H9 (cell line): ENCODE results near the gene FOXK1. TPM values are rescaled to one million over a fixed set of nuclear protein-coding genes. Genes with fewer than 3 reads are reported as not detected.

Experiments used
- DNase-seq: peaks from one replicate; pipeline ENCODE4 v3.0.0-alpha.2; 2017
- H2AFZ ChIP-seq: one replicate; pipeline ENCODE4 v1.6.1; 2013; ENCODE audit warnings: mild to moderate bottlenecking, low read length, control low read depth, moderate library complexity
- H2AK5ac ChIP-seq: 2 replicates; pipeline ENCODE4 v1.6.1; 2013; ENCODE audit warnings: low read length, control low read depth, mixed read lengths; ENCODE audit not compliant: insufficient read length
- H2BK120ac ChIP-seq: one replicate; pipeline ENCODE4 v1.6.1; 2013; ENCODE audit warnings: low read depth, mild to moderate bottlenecking, low read length, control low read depth, inconsistent platforms; ENCODE audit not compliant: poor library complexity, severe bottlenecking
- H2BK12ac ChIP-seq: 2 replicates; pipeline ENCODE4 v1.6.1; 2013; ENCODE audit warnings: low read length, control low read depth, mixed read lengths, low read depth; ENCODE audit not compliant: insufficient read length
- H2BK15ac ChIP-seq: 2 replicates; pipeline ENCODE4 v1.6.1; 2013; ENCODE audit warnings: low read depth, low read length, control low read depth
- H2BK20ac ChIP-seq: one replicate; pipeline ENCODE4 v1.6.1; 2013; ENCODE audit warnings: low read depth, mild to moderate bottlenecking, low read length, control low read depth, inconsistent platforms; ENCODE audit not compliant: poor library complexity, severe bottlenecking
- H2BK5ac ChIP-seq: 2 replicates; pipeline ENCODE4 v1.6.1; 2013; ENCODE audit warnings: low read length, control low read depth, mixed read lengths; ENCODE audit not compliant: insufficient read length
- H3K14ac ChIP-seq: 2 replicates; pipeline ENCODE4 v1.6.1; 2013; ENCODE audit warnings: low read length, control low read depth; ENCODE audit not compliant: insufficient read depth
- H3K18ac ChIP-seq: 2 replicates; pipeline ENCODE4 v1.6.1; 2013; ENCODE audit warnings: low read depth, mild to moderate bottlenecking, mixed read lengths, low read length, control low read depth; ENCODE audit not compliant: insufficient read length
- H3K23ac ChIP-seq: 2 replicates; pipeline ENCODE4 v1.6.1; 2013; ENCODE audit warnings: low read length, control low read depth, mixed read lengths, low read depth; ENCODE audit not compliant: insufficient read length
- H3K23me2 ChIP-seq: 2 replicates; pipeline ENCODE4 v1.6.1; 2013; ENCODE audit warnings: low read depth, mild to moderate bottlenecking, mixed read lengths, low read length, control low read depth; ENCODE audit not compliant: insufficient read length, poor library complexity, severe bottlenecking
- H3K27ac ChIP-seq: 2 replicates; pipeline ENCODE4 v1.5.1; 2013; ENCODE audit warnings: low read length, control low read depth, mixed read lengths, low read depth; ENCODE audit not compliant: insufficient read length
- H3K27me3 ChIP-seq: 2 replicates; pipeline ENCODE4 v1.6.1; 2013; ENCODE audit warnings: low read length, control low read depth, inconsistent platforms; ENCODE audit not compliant: insufficient read depth
- H3K4ac ChIP-seq: 2 replicates; pipeline ENCODE4 v1.6.1; 2013; ENCODE audit warnings: low read depth, mild to moderate bottlenecking, control low read depth, inconsistent platforms, low read length, moderate library complexity
- H3K4me1 ChIP-seq: 2 replicates; pipeline ENCODE4 v1.6.1; 2013; ENCODE audit warnings: low read length, control low read depth, inconsistent platforms; ENCODE audit not compliant: insufficient read depth
- H3K4me2 ChIP-seq: 2 replicates; pipeline ENCODE4 v1.6.1; 2013; ENCODE audit warnings: low read length, control low read depth, mixed read lengths; ENCODE audit not compliant: insufficient read length, insufficient read depth
- H3K56ac ChIP-seq: 2 replicates; pipeline ENCODE4 v1.6.1; 2013; ENCODE audit warnings: low read depth, mild to moderate bottlenecking, mixed read lengths, low read length, control low read depth; ENCODE audit not compliant: insufficient read length
- H3K79me1 ChIP-seq: 2 replicates; pipeline ENCODE4 v1.6.1; 2013; ENCODE audit warnings: low read depth, mild to moderate bottlenecking, moderate library complexity, low read length, control low read depth, inconsistent platforms; ENCODE audit not compliant: insufficient read depth, poor library complexity, severe bottlenecking
- H3K79me2 ChIP-seq: 2 replicates; pipeline ENCODE4 v1.6.1; 2013; ENCODE audit warnings: low read length, control low read depth, inconsistent platforms; ENCODE audit not compliant: insufficient read depth
- H3K9ac ChIP-seq: 2 replicates; pipeline ENCODE4 v1.6.1; 2013; ENCODE audit warnings: low read length, control low read depth, mixed read lengths; ENCODE audit not compliant: insufficient read length; ENCODE audit errors: extremely low read depth
- H3K9me3 ChIP-seq: one replicate; pipeline ENCODE4 v1.6.1; 2013; ENCODE audit warnings: low read depth, low read length, inconsistent platforms; ENCODE audit not compliant: control insufficient read depth
- H3T11ph ChIP-seq: one replicate; pipeline ENCODE4 v1.6.1; 2013; ENCODE audit warnings: mild to moderate bottlenecking, low read length, control low read depth, inconsistent platforms
- H4K20me1 ChIP-seq: one replicate; pipeline ENCODE4 v1.6.1; 2013; ENCODE audit not compliant: control insufficient read depth, insufficient read length, insufficient read depth
- H4K5ac ChIP-seq: 2 replicates; pipeline ENCODE4 v1.6.1; 2013; ENCODE audit warnings: low read depth, mild to moderate bottlenecking, mixed read lengths, low read length, control low read depth; ENCODE audit not compliant: insufficient read length
- H4K8ac ChIP-seq: replicated peaks from 2 replicates; pipeline ENCODE4 v1.6.1; 2013; ENCODE audit warnings: low read length, control low read depth, mixed read lengths, low read depth; ENCODE audit not compliant: insufficient read length
- H4K91ac ChIP-seq: 2 replicates; pipeline ENCODE4 v1.6.1; 2013; ENCODE audit warnings: low read depth, mild to moderate bottlenecking, moderate library complexity, mixed read lengths, low read length, control low read depth; ENCODE audit not compliant: insufficient read length
- H3K27ac Mint-ChIP-seq, 3 experiments: 2 replicates in 2 of 3; 3 replicates in 1 of 3; pipeline ENCODE4 v1.8.0; 2020 to 2021; ENCODE audit warnings: mixed read lengths in 3 of 3, mild to moderate bottlenecking in 1 of 3, moderate library complexity in 1 of 3
- H3K27me3 Mint-ChIP-seq: 2 replicates; pipeline ENCODE4 v1.8.0; 2021; ENCODE audit warnings: low read depth, mild to moderate bottlenecking, moderate library complexity, mixed read lengths
- H3K36me3 Mint-ChIP-seq, 3 experiments: 2 replicates in 2 of 3; 3 replicates in 1 of 3; pipeline ENCODE4 v1.8.0; 2020 to 2021; ENCODE audit warnings: low read depth in 3 of 3, mixed read lengths in 3 of 3; ENCODE audit not compliant: insufficient read depth in 1 of 3
- H3K4me1 Mint-ChIP-seq, 2 experiments: 2 replicates each; pipeline ENCODE4 v1.8.0; 2020; ENCODE audit warnings: mixed read lengths in 2 of 2
- H3K4me3 Mint-ChIP-seq, 2 experiments: 2 replicates in 1 of 2; 3 replicates in 1 of 2; pipeline ENCODE4 v1.8.0; 2020 to 2021; ENCODE audit warnings: mild to moderate bottlenecking in 2 of 2, mixed read lengths in 2 of 2, moderate library complexity in 1 of 2
- H3K9me3 Mint-ChIP-seq, 2 experiments: 2 replicates in 1 of 2; 3 replicates in 1 of 2; pipeline ENCODE4 v1.8.0; 2020; ENCODE audit warnings: mild to moderate bottlenecking in 2 of 2, mixed read lengths in 2 of 2, moderate library complexity in 1 of 2
- WGBS: extraction: QIAGEN DNeasy Blood & Tissue Kit; methylation state at CpG from one replicate; pipeline ENCODE4 v1.1.7; 2013; ENCODE audit warnings: missing lambda C conversion rate, low lambda C conversion rate, mixed read lengths; ENCODE audit not compliant: insufficient read length; ENCODE audit errors: extremely low coverage; 5-methylcytosine and 5-hydroxymethylcytosine counted together
- total RNA-seq: library from RNA; stranded (reverse); gene quantifications from 2 replicates; pipeline ENCODE4 v1.2.1, GENCODE V29; 2021
- TF ChIP-seq, protein P1 (sequence below): fragments of 200-600 bp; sonication (generic); conservative IDR thresholded peaks from 3 replicates; pipeline ENCODE4 v1.8.0; 2021; ENCODE audit warnings: antibody characterized with exemption, mild to moderate bottlenecking

The FOXK1 gene
- total RNA-seq, 1 experiment from 2014 or later = 14.4 TPM

DNA sequence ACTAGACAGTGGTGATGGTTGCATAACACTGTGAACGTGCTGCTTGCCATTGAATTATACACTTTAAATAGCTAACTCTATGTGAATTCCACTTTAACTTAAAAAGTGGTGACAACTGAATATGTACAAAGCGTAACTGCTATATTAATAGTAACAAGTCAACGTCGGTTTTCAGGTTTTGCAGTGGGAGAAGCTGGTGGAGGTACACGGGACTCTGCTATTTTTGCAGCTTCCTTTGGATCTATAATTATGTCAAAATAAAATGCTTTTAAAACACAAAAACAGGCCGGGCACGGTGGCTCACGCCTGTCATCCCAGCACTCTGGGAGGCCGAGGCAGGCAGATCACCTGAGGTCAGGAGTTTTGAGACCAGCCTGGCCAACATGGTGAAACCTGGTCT is 114.4 kb downstream of the FOXK1 start:
- no peak overlapping the region for H3K27ac ChIP-seq
- no peak overlapping the region for H2AK5ac ChIP-seq
- no peak overlapping the region for H2BK12ac ChIP-seq
- Mint-ChIP-seq H3K4me1 (peaks cover 6 to 7% of the 10 kb centered on the region in 2 experiments; a peak in 3 of 4 replicates), H3K36me3 (peaks cover 7 to 12% (median 10%) of the 10 kb centered on the region in 3 experiments; a peak in 6 of 7 replicates), H3K4me3 (no peak overlapping the region), H3K9me3 (peaks cover 0 to 3% of the 10 kb centered on the region in 2 experiments; a peak in 2 of 5 replicates), H3K27me3 (no peaks in the 10 kb centered on the region; the same call in 1 of the 2 replicates), H3K27ac (no peak overlapping the region)
- H3K23ac ChIP-seq = no peak overlapping the region
- no peak overlapping the region for H4K91ac ChIP-seq
- H4K8ac ChIP-seq = no peak overlapping the region
- TF ChIP-seq, protein P1, sequence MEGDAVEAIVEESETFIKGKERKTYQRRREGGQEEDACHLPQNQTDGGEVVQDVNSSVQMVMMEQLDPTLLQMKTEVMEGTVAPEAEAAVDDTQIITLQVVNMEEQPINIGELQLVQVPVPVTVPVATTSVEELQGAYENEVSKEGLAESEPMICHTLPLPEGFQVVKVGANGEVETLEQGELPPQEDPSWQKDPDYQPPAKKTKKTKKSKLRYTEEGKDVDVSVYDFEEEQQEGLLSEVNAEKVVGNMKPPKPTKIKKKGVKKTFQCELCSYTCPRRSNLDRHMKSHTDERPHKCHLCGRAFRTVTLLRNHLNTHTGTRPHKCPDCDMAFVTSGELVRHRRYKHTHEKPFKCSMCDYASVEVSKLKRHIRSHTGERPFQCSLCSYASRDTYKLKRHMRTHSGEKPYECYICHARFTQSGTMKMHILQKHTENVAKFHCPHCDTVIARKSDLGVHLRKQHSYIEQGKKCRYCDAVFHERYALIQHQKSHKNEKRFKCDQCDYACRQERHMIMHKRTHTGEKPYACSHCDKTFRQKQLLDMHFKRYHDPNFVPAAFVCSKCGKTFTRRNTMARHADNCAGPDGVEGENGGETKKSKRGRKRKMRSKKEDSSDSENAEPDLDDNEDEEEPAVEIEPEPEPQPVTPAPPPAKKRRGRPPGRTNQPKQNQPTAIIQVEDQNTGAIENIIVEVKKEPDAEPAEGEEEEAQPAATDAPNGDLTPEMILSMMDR = no peak
- H3K4me2 ChIP-seq = no peak overlapping the region
- H4K5ac ChIP-seq = no peak overlapping the region
- H3K79me1 ChIP-seq = no peaks in the 10 kb centered on the region
- no peak overlapping the region for H3K14ac ChIP-seq
- no peaks in the 10 kb centered on the region for H3K79me2 ChIP-seq
- no CpG with 5 or more reads among the region's 9 CpGs for WGBS
- no peaks in the 10 kb centered on the region for H3K4me1 ChIP-seq
- H3K9me3 ChIP-seq = no peaks in the 10 kb centered on the region
- H2BK5ac ChIP-seq = no peak overlapping the region
- H3K56ac ChIP-seq = no peak overlapping the region
- H2AFZ ChIP-seq = no peak overlapping the region
- no peak overlapping the region for H3K4ac ChIP-seq
- no peak overlapping the region for H3K9ac ChIP-seq
- H4K20me1 ChIP-seq = no peaks in the 10 kb centered on the region
- H3K27me3 ChIP-seq = no peaks in the 10 kb centered on the region
- H2BK20ac ChIP-seq = no peak overlapping the region
- H2BK15ac ChIP-seq = no peak overlapping the region
- H3K23me2 ChIP-seq = peaks cover 5% of the 10 kb centered on the region
- no peak overlapping the region for H3K18ac ChIP-seq
- H2BK120ac ChIP-seq = no peak overlapping the region
- DNase-seq = no peak
- no peak overlapping the region for H3T11ph ChIP-seq
